Measurements from ENCODE around the gene DHRS4. TPM values are rescaled to one million over a fixed set of nuclear protein-coding genes. Genes with fewer than 3 reads are reported as not detected.

The DHRS4 gene
- total and polyA plus RNA-seq, 2 of the 13 experiments (the other 11 are each of a cell fraction or from before 2014, with no cell fraction given), result 23.9 to 45.1 TPM

DNA sequence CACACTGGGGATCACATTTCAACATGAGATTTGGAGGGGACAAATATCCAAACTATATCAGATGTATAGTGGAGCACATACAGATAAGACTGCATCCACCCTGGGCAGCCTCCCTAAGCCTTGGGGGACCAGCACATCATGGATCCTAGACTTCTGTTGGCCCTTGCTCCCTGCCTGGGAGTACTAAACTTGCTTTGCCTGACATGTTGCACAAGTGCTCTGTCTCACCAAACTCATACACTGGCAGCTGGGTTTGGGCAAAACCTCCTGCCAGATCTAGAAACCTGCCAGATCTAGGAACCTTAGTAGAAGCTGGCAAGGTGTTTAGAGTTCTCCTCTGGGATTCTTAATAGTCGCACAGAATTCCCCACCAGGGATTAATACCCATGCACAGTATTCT lies 18.4 kb upstream of the DHRS4 start (continued):
- TF ChIP-seq, protein P1, sequence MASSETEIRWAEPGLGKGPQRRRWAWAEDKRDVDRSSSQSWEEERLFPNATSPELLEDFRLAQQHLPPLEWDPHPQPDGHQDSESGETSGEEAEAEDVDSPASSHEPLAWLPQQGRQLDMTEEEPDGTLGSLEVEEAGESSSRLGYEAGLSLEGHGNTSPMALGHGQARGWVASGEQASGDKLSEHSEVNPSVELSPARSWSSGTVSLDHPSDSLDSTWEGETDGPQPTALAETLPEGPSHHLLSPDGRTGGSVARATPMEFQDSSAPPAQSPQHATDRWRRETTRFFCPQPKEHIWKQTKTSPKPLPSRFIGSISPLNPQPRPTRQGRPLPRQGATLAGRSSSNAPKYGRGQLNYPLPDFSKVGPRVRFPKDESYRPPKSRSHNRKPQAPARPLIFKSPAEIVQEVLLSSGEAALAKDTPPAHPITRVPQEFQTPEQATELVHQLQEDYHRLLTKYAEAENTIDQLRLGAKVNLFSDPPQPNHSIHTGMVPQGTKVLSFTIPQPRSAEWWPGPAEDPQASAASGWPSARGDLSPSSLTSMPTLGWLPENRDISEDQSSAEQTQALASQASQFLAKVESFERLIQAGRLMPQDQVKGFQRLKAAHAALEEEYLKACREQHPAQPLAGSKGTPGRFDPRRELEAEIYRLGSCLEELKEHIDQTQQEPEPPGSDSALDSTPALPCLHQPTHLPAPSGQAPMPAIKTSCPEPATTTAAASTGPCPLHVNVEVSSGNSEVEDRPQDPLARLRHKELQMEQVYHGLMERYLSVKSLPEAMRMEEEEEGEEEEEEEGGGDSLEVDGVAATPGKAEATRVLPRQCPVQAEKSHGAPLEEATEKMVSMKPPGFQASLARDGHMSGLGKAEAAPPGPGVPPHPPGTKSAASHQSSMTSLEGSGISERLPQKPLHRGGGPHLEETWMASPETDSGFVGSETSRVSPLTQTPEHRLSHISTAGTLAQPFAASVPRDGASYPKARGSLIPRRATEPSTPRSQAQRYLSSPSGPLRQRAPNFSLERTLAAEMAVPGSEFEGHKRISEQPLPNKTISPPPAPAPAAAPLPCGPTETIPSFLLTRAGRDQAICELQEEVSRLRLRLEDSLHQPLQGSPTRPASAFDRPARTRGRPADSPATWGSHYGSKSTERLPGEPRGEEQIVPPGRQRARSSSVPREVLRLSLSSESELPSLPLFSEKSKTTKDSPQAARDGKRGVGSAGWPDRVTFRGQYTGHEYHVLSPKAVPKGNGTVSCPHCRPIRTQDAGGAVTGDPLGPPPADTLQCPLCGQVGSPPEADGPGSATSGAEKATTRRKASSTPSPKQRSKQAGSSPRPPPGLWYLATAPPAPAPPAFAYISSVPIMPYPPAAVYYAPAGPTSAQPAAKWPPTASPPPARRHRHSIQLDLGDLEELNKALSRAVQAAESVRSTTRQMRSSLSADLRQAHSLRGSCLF (CRISPR knock-in tag; IDR thresholded peaks at IDR 0.05; ENCODE audit: borderline replicate concordance), result no peak
- TF ChIP-seq JUND (CRISPR knock-in tag; IDR thresholded peaks at IDR 0.05), result no peak
- TF ChIP-seq PAWR (CRISPR knock-in tag; IDR thresholded peaks at IDR 0.05; ENCODE audit: borderline replicate concordance), result no peak
- TF ChIP-seq, protein P2, sequence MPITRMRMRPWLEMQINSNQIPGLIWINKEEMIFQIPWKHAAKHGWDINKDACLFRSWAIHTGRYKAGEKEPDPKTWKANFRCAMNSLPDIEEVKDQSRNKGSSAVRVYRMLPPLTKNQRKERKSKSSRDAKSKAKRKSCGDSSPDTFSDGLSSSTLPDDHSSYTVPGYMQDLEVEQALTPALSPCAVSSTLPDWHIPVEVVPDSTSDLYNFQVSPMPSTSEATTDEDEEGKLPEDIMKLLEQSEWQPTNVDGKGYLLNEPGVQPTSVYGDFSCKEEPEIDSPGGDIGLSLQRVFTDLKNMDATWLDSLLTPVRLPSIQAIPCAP (CRISPR knock-in tag; IDR thresholded peaks at IDR 0.05; ENCODE audit: low read depth), result no peak
- TF ChIP-seq NONO (IDR thresholded peaks at IDR 0.05), result no peak
- no peak for TF ChIP-seq NONO (CRISPR knock-in tag; conservative IDR thresholded peaks at IDR 0.05)
- no peak for TF ChIP-seq ASH2L (IDR thresholded peaks at IDR 0.05; ENCODE audit: insufficient read length, low read depth, low read length)
- no peak for TF ChIP-seq ZNF547 (CRISPR knock-in tag; IDR thresholded peaks at IDR 0.05)
- TF ChIP-seq, protein P3, sequence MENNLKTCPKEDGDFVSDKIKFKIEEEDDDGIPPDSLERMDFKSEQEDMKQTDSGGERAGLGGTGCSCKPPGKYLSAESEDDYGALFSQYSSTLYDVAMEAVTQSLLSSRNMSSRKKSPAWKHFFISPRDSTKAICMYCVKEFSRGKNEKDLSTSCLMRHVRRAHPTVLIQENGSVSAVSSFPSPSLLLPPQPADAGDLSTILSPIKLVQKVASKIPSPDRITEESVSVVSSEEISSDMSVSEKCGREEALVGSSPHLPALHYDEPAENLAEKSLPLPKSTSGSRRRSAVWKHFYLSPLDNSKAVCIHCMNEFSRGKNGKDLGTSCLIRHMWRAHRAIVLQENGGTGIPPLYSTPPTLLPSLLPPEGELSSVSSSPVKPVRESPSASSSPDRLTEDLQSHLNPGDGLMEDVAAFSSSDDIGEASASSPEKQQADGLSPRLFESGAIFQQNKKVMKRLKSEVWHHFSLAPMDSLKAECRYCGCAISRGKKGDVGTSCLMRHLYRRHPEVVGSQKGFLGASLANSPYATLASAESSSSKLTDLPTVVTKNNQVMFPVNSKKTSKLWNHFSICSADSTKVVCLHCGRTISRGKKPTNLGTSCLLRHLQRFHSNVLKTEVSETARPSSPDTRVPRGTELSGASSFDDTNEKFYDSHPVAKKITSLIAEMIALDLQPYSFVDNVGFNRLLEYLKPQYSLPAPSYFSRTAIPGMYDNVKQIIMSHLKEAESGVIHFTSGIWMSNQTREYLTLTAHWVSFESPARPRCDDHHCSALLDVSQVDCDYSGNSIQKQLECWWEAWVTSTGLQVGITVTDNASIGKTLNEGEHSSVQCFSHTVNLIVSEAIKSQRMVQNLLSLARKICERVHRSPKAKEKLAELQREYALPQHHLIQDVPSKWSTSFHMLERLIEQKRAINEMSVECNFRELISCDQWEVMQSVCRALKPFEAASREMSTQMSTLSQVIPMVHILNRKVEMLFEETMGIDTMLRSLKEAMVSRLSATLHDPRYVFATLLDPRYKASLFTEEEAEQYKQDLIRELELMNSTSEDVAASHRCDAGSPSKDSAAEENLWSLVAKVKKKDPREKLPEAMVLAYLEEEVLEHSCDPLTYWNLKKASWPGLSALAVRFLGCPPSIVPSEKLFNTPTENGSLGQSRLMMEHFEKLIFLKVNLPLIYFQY (CRISPR knock-in tag; IDR thresholded peaks at IDR 0.05; ENCODE audit: borderline replicate concordance), result no peak
- TF ChIP-seq ZNF570 (CRISPR knock-in tag; IDR thresholded peaks at IDR 0.05; ENCODE audit: borderline replicate concordance), result no peak
